Smooth muscle cell (in vitro differentiated cells): ENCODE measurements around the gene WDR72. TPM values are rescaled to one million over a fixed set of nuclear protein-coding genes. Genes with fewer than 3 reads are reported as not detected.

Source experiments
- DNase-seq: peaks from one replicate; lab custom pipeline; 2025; ENCODE audit not compliant: unreplicated experiment; lab: John Stamatoyannopoulos, UW
- H2AFZ ChIP-seq: fragments of 200-600 bp; sonication (generic); 2 replicates; pipeline ENCODE4 v1.6.0; 2016; ENCODE audit warnings: antibody characterized with exemption, low read depth, mild to moderate bottlenecking
- H3F3A ChIP-seq: fragments of 200-600 bp; sonication (generic); 2 replicates; pipeline ENCODE4 v1.6.0; 2017; ENCODE audit warnings: antibody characterized with exemption, low read depth
- H3K27ac ChIP-seq: fragments of 200-600 bp; sonication (generic); 2 replicates; pipeline ENCODE4 v1.5.1; 2016; ENCODE audit warnings: low read depth, mild to moderate bottlenecking
- H3K27me3 ChIP-seq: fragments of 200-600 bp; sonication (generic); 2 replicates; pipeline ENCODE4 v1.6.1; 2016; ENCODE audit warnings: low read depth, mild to moderate bottlenecking
- H3K36me3 ChIP-seq: fragments of 200-600 bp; sonication (generic); 2 replicates; pipeline ENCODE4 v1.5.1; 2016; ENCODE audit warnings: low read depth
- H3K4me1 ChIP-seq: fragments of 200-600 bp; sonication (generic); 2 replicates; pipeline ENCODE4 v1.5.1; 2016; ENCODE audit warnings: low read depth
- H3K4me2 ChIP-seq: fragments of 200-600 bp; sonication (generic); 2 replicates; pipeline ENCODE4 v1.6.0; 2016; ENCODE audit warnings: mild to moderate bottlenecking
- H3K4me3 ChIP-seq: fragments of 200-600 bp; sonication (generic); 2 replicates; pipeline ENCODE4 v1.5.1; 2016; ENCODE audit warnings: mild to moderate bottlenecking
- H3K79me2 ChIP-seq: fragments of 200-600 bp; sonication (generic); 2 replicates; pipeline ENCODE4 v1.6.0; 2016; ENCODE audit warnings: low read depth, mild to moderate bottlenecking
- H3K9ac ChIP-seq: fragments of 200-600 bp; sonication (generic); 2 replicates; pipeline ENCODE4 v1.6.0; 2016; ENCODE audit warnings: low read depth
- H3K9me3 ChIP-seq: fragments of 200-600 bp; sonication (generic); replicated peaks from 2 replicates; pipeline ENCODE4 v1.5.1; 2016; ENCODE audit warnings: low read depth
- H4K20me1 ChIP-seq: fragments of 200-600 bp; sonication (generic); 2 replicates; pipeline ENCODE4 v1.6.0; 2016; ENCODE audit warnings: low read depth
- CTCF ChIP-seq: fragments of 200-600 bp; sonication (generic); IDR thresholded peaks from 2 replicates; pipeline ENCODE4 v1.5.1; 2017; ENCODE audit warnings: borderline replicate concordance, mild to moderate bottlenecking, antibody characterized with exemption; ENCODE audit not compliant: insufficient read depth, poor library complexity, severe bottlenecking
- WGBS: methylation state at CpG from one replicate; pipeline ENCODE4 v1.1.7; 2016; ENCODE audit warnings: low lambda C conversion rate; 5-methylcytosine and 5-hydroxymethylcytosine counted together
- polyA plus RNA-seq: library from polyadenylated mRNA; unstranded; fragments of >200 nt; fragmentation: Nextera tagmentation; extraction: Ambion mirVana; gene quantifications from 2 replicates; pipeline ENCODE4 v1.2.1, GENCODE V29; 2016
- total RNA-seq: library from RNA; depleted of rRNA; stranded (reverse); fragments of >200 nt; gene quantifications from 2 replicates; pipeline ENCODE4 v1.2.3, GENCODE V29; 2014

WDR72 gene
- total and polyA plus RNA-seq, 2 experiments from 2014 or later: 1.3 to 3.3 TPM

- Histone ChIP-seq H4K20me1 (no peaks in the 10 kb centered on the region), H3K27me3 (no peaks in the 10 kb centered on the region), H3K79me2 (no peaks in the 10 kb centered on the region), H2AFZ (no peak overlapping the region), H3K9me3 (no peaks in the 10 kb centered on the region), H3K4me2 (no peak overlapping the region), H3K4me1 (no peaks in the 10 kb centered on the region), H3K27ac (no peak overlapping the region), H3K36me3 (no peaks in the 10 kb centered on the region), H3F3A (no peaks in the 10 kb centered on the region), H3K4me3 (no peak overlapping the region), H3K9ac (no peak overlapping the region)
- no peak for DNase-seq
- 51% methylated on average over 3 of the region's 3 CpGs for WGBS
- TF ChIP-seq CTCF: no peak
These were observed 228.7 kb downstream of the WDR72 start for GRCh38 chr15:53530761-53531160.

GRCh38 chr15:53527996-53528395, 231.5 kb downstream of the WDR72 start:
- H3K27ac ChIP-seq: no peak overlapping the region
- no peak overlapping the region for H3K9ac ChIP-seq
- H3K4me3 ChIP-seq: no peak overlapping the region
- no peaks in the 10 kb centered on the region for H3K27me3 ChIP-seq
- H3K9me3 ChIP-seq: no peaks in the 10 kb centered on the region
- TF ChIP-seq CTCF: no peak
- no peak overlapping the region for H3K4me2 ChIP-seq
- H3F3A ChIP-seq: no peaks in the 10 kb centered on the region
- H3K4me1 ChIP-seq: peaks cover 5% of the 10 kb centered on the region
- H4K20me1 ChIP-seq: no peaks in the 10 kb centered on the region
- H3K36me3 ChIP-seq: no peaks in the 10 kb centered on the region
- H3K79me2 ChIP-seq: no peaks in the 10 kb centered on the region
- H2AFZ ChIP-seq: no peak overlapping the region
- DNase-seq: no peak

- H3K36me3 ChIP-seq: no peaks in the 10 kb centered on the region
- H3K4me2 ChIP-seq: no peak overlapping the region
- no peak overlapping the region for H2AFZ ChIP-seq
- H3K79me2 ChIP-seq: no peaks in the 10 kb centered on the region
- no peak overlapping the region for H3K27ac ChIP-seq
- H4K20me1 ChIP-seq: no peaks in the 10 kb centered on the region
- 0% methylated on average over 1 of the region's 1 CpG for WGBS
- no peak for DNase-seq
- no peak overlapping the region for H3K9ac ChIP-seq
- no peaks in the 10 kb centered on the region for H3F3A ChIP-seq
- H3K9me3 ChIP-seq: no peaks in the 10 kb centered on the region
- H3K27me3 ChIP-seq: no peaks in the 10 kb centered on the region
- H3K4me3 ChIP-seq: no peak overlapping the region
- peaks cover 5% of the 10 kb centered on the region for H3K4me1 ChIP-seq
- no peak for TF ChIP-seq CTCF
These were observed 233.6 kb downstream of the WDR72 start for GRCh38 chr15:53525894-53526293.

- H3K27me3 ChIP-seq: no peaks in the 10 kb centered on the region
- no peaks in the 10 kb centered on the region for H4K20me1 ChIP-seq
- no peaks in the 10 kb centered on the region for H3K9me3 ChIP-seq
- no peak overlapping the region for H3K27ac ChIP-seq
- no peak overlapping the region for H3K4me2 ChIP-seq
- H3F3A ChIP-seq: no peaks in the 10 kb centered on the region
- H3K9ac ChIP-seq: no peak overlapping the region
- no peak overlapping the region for H2AFZ ChIP-seq
- peaks cover 5% of the 10 kb centered on the region for H3K4me1 ChIP-seq
- DNase-seq: no peak
- TF ChIP-seq CTCF: no peak
- H3K4me3 ChIP-seq: no peak overlapping the region
- WGBS: 72% methylated on average over 3 of the region's 3 CpGs
- H3K79me2 ChIP-seq: no peaks in the 10 kb centered on the region
- H3K36me3 ChIP-seq: no peaks in the 10 kb centered on the region
These were observed 236.5 kb downstream of the WDR72 start for GRCh38 chr15:53522991-53523390.
